Jurkat, Clone E6-1 (cell line): Measurements from ENCODE around the gene VPS54.

Experiments
- DNase-seq: peaks from one replicate; pipeline ENCODE4 v3.0.0-alpha.2; 2011; ENCODE audit warnings: low read depth, low spot score
- H3K4me3 ChIP-seq: 2 replicates; pipeline ENCODE4 v1.5.1; 2011; ENCODE audit warnings: mild to moderate bottlenecking, low read length, control low read depth, moderate library complexity

The VPS54 gene

GRCh38 chr2:64029116-64029665 is 10.0 kb upstream of the VPS54 start:
- no peak for DNase-seq

DNA sequence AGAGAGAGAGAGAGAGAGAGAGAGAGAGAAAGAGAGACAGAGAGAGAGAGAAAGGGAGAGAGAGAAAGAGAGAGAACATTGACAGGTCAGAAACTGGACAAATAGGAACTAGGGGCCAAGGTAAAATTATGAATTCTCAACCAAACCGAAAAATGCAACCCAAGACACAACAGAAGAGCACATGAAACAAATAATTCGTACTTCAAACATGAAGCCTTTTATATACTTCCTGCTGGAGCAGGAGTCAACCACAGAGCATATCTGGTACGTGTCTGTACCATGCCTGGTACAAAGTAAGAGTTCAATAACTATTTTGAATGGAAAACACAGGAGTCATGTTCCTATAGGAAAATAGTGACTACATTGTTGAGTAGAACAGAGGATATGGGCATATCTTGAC is 6.5 kb upstream of the VPS54 start:
- H3K4me3 ChIP-seq: no peak overlapping the region
- peak; percentile 57 for DNase-seq

More at GRCh38 chr2:64029116-64029665, 10.0 kb upstream of the VPS54 start:
- no peak overlapping the region for H3K4me3 ChIP-seq

- DNase-seq: no peak
- no peak overlapping the region for H3K4me3 ChIP-seq
Measured at GRCh38 chr2:64024259-64024949, 5.2 kb upstream of the VPS54 start.

- H3K4me3 ChIP-seq: no peak overlapping the region
- DNase-seq: no peak
Measured at GRCh38 chr2:64023485-64024258, 4.4 kb upstream of the VPS54 start.

GRCh38 chr2:64021578-64021977 is 2.4 kb upstream of the VPS54 start:
- H3K4me3 ChIP-seq: no peak overlapping the region
- DNase-seq: no peak

DNA sequence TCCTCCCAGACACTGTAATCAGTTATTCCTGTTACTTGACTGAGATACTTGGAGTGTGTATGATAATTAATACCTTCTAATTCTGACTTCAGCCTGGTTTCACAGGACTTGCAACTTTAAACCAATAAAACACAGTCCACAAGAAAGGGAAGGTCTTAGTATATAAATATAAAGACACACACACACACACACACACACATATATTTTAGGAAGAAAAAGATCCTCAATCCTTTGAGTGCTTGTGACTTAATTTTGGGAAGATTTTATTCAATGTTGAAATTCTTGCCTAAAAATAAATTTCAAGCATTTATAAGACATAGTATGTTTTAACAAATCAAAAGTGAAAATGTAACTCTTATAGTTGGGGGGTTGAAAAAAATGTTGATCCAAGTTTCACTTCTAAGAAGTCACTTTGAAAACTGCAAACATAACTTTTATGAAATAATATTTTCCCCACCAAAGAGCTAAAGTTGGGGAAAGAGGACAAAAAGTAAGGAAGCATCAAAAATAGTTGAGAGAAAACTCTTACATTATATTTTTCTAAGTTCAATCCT is 824 bp upstream of the VPS54 start:
- no peak overlapping the region for H3K4me3 ChIP-seq
- DNase-seq: no peak

DNA sequence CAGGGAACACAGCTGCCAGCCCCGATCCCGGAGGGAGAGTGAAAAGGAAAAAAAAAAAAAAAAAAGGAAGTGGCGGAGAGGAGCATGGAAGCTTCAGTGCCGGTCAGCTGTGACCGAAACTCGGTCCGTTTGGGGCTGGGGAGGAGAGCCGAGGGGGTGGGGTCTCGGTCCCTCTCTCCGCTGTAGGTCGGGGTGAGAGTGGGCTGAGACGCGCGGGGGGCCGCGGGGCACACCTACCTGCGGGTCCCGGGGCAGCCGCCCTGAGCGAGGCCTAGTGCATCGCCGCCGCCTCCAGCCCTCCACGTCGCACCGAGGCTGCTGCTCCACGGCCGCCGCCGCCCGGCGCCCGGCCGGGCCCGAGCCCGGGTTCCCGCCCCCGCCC is 536 bp downstream of the VPS54 start:
- DNase-seq: no peak
- H3K4me3 ChIP-seq: peak overlapping the region; percentile 78

DNA sequence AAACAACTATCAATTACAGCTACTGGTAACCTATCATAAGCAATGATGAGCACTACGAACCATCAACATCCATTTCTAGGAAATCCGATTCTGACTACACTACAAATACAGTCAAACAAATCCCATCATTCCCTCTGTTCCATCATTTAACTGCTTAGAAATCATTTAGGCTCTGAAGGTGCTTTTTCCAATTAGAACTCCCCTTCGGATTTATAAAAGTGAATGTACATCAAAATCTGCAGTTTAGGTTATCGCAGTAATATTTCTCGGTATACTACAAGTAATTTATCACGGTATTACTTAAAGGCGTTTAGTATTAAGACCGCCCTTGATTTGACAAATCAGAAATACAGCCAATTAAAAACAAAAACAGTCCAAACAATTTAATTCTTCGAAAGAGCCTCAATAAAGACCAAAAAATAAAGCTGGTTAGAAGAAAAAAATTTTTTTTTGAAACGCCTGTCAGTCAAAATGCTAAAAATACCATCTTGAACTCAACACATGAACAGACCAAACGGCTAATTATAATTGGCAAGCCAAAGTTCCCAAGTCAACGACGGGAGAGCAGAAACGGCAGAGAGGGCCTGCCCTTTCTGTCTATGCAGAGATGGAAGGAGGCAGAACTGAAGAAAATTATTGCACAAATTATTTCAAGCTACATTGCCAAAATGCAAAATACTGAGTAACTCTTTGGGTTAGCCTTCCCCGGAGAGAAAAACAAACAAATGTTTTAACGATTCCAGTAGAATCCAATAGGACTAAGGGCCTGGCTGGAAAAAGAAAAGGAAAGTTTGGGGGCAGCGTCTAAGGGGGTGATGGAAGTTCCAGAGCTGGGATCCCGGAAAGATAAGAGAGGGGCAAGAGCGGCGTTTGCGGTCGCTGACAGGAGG is 1.2 kb downstream of the VPS54 start:
- no peak for DNase-seq

DNA sequence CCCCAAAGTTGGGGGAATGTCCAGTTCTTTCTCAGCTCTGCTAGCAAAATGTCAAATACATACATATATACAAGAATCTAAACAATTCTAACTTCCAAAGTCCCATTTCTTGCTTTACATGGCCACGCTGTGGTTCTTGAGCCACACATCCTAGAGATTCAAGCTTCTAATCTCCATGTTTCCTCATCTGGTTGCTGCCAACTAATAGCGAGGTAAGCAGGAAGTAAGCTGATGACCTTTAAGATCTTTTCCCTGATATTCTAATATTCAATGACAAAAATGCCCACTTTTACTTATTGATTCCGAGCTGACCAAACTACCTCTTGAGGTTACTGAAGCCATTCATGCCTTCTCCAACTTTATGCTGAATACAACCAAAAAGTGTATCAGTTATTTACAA is 3.3 kb downstream of the VPS54 start:
- no peak overlapping the region for H3K4me3 ChIP-seq
- no peak for DNase-seq

More for the DNA sequence above, 1.2 kb downstream of the VPS54 start:
- H3K4me3 ChIP-seq: peak overlapping the region; percentile 78

GRCh38 chr2:64015391-64015790 is 3.8 kb downstream of the VPS54 start:
- H3K4me3 ChIP-seq: no peak overlapping the region
- DNase-seq: no peak

- H3K4me3 ChIP-seq: no peak overlapping the region
Measured at GRCh38 chr2:64014628-64015027, 4.6 kb downstream of the VPS54 start.

GRCh38 chr2:64013053-64013452 is 6.2 kb downstream of the VPS54 start:
- no peak for DNase-seq
- no peak overlapping the region for H3K4me3 ChIP-seq

More at GRCh38 chr2:64014628-64015027, 4.6 kb downstream of the VPS54 start:
- no peak for DNase-seq

GRCh38 chr2:64012115-64012514 is 7.1 kb downstream of the VPS54 start:
- DNase-seq: no peak
- no peak overlapping the region for H3K4me3 ChIP-seq

DNA sequence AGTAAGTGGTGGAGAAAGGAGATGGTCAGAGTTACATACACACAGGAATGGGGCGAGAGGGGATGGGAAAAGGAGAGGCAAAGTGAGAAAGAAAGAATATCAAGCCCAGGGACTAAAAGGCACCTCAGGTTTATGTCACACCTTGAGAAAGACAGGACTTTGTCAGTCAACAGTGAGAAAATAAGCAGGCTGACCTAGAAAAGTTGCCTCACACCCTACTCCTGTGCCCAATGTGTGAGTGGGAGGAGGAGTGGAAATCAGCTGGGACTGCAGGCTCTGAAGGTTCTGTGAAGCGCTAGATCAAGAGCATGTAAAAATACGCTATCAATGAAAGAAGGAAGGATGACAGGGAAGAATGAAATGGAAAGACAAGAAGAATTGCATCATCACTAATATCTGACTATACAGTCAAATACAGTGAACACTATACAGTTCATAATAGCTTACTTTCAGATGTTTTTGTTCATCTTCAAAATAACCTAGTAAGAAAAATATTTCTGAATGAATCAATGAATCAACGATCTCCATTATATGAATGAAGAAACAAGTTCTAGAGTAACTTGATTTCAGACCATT is 10.7 kb downstream of the VPS54 start:
- H3K4me3 ChIP-seq: no peak overlapping the region

GRCh38 chr2:64007924-64008323 is 11.3 kb downstream of the VPS54 start:
- DNase-seq: no peak
- H3K4me3 ChIP-seq: no peak overlapping the region

More for the DNA sequence above, 10.7 kb downstream of the VPS54 start:
- DNase-seq: no peak

- H3K4me3 ChIP-seq: no peak overlapping the region
- no peak for DNase-seq
Measured at GRCh38 chr2:64005707-64006356, 13.4 kb downstream of the VPS54 start.

- DNase-seq: no peak
- H3K4me3 ChIP-seq: no peak overlapping the region
Measured at GRCh38 chr2:64003239-64003638, 16.0 kb downstream of the VPS54 start.

DNA sequence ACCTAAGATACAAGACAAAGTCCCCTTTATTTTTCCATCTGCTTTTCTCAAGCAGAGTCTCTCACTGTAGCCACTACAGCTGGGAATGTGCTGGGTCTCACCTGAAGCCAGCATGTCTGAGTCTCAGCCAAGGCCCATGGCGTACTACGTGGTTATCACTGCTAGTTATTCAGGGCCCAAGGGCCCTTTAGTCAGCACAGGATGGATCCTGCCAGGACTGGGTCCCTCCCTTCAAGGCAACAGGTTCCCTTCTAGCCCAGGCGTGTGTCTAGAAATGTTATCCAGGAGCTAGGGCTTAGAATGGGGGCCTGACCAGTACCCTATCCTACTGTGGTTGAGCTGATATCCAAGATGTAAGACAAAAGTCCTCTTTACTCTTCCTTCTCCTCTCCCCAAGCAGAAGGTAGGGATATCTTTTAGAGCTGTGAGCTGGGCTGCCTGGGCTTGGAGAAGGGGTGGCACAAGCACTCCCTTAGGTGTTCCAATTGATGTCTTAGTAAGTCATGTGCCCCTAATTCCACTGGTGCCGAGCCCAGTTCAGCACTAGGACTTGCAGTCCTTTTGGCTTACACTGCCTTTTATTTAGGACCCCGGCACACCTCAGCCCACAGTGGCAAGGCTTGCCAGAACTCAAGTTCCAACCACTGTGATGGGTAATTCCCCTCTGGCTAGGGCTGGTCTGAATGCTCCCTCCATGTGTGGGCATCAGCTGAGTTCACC is 17.7 kb downstream of the VPS54 start:
- no peak for DNase-seq
- H3K4me3 ChIP-seq: no peak overlapping the region
